Measurements from ENCODE around the gene CRELD1.

- TF ChIP-seq CTCF (IDR thresholded peaks at IDR 0.05) (no peak), EZH2 (IDR thresholded peaks at IDR 0.05; ENCODE audit: borderline replicate concordance, insufficient read depth, low read depth, low read length, poor library complexity, severe bottlenecking) (no peak)
Measured at GRCh38 chr3:9942934-9943690, 9.5 kb downstream of the CRELD1 start.

Measured in B cell (primary cell).